Omental fat pad (tissue), 4 donors: Measurements from ENCODE around the gene MMP15. TPM values are rescaled to one million over a fixed set of nuclear protein-coding genes. Genes with fewer than 3 reads are reported as not detected.
"Not testable (repeated sequence)": the region's sequence is repeated elsewhere in the genome, so short reads cannot be mapped to it uniquely, and the experiment has no call there.

Experiments
- ATAC-seq: fragments of 150-250 bp; one replicate; pipeline ENCODE4 v1.9.1; 2016; ENCODE audit warnings: mild to moderate bottlenecking, moderate library complexity; ENCODE audit not compliant: low FRiP score
- DNase-seq: peaks from one replicate; pipeline ENCODE4 v3.0.0-alpha.2; 2019; ENCODE audit warnings: low spot score
- CTCF ChIP-seq, 3 donors: fragments of 450-650 bp; IDR thresholded peaks; one replicate each; pipeline ENCODE4 v1.5.1; 2016 to 2017; ENCODE audit warnings: antibody characterized with exemption in 3 of 3, mild to moderate bottlenecking in 3 of 3, moderate library complexity in 2 of 3
- total RNA-seq, 4 donors: library from RNA; depleted of rRNA; stranded (reverse); fragments of >200 nt; gene quantifications; one replicate each; pipeline ENCODE4 v1.1.0, GENCODE V29; 2016

MMP15 gene
- total RNA-seq, 4 donors from 2014 or later = 5.5 to 15.2 (median 14.4) TPM

GRCh38 chr16:57999971-58000705 lies 25.4 kb upstream of the MMP15 start, which contains the start of gene ZNF319:
Gene ZNF319 (minus strand): TSS chr16:58000672. CDS start chr16:57998265, 2,407 bp downstream.
- peak; percentile 28 for ATAC-seq
- no peak for DNase-seq
- no peak for TF ChIP-seq CTCF (IDR thresholded peaks at IDR 0.05)

GRCh38 chr16:58000706-58001676 lies 24.6 kb upstream of the MMP15 start, which contains the start of gene USB1:
Gene USB1 (plus strand): TSS chr16:58001407. CDS start chr16:58001484, 77 bp downstream.
- no peak for TF ChIP-seq CTCF (IDR thresholded peaks at IDR 0.05)
- DNase-seq (peak; percentile 41), ATAC-seq (peak; percentile 88)

- DNase-seq (no peak), ATAC-seq (no peak)
- TF ChIP-seq CTCF (IDR thresholded peaks at IDR 0.05) = no peak
Observed at GRCh38 chr16:58001781-58002415, 23.7 kb upstream of the MMP15 start.

- no peak for ATAC-seq
- no peak for TF ChIP-seq CTCF (IDR thresholded peaks at IDR 0.05)
- DNase-seq = no peak
Observed at GRCh38 chr16:58002416-58002800, 23.1 kb upstream of the MMP15 start.

GRCh38 chr16:58002936-58003335 lies 22.6 kb upstream of the MMP15 start:
- no peak for TF ChIP-seq CTCF (IDR thresholded peaks at IDR 0.05)
- no peak for DNase-seq

GRCh38 chr16:58004736-58005135 lies 20.8 kb upstream of the MMP15 start:
- not testable (repeated sequence) for ATAC-seq, DNase-seq

More at GRCh38 chr16:58002936-58003335, 22.6 kb upstream of the MMP15 start:
- ATAC-seq = no peak
